K562 (cell line): ENCODE measurements around the gene MMP24. TPM values are rescaled to one million over a fixed set of nuclear protein-coding genes. Genes with fewer than 3 reads are reported as not detected.

Experiments used
- ATAC-seq: fragments of 200-7000 bp; cut with Tn5 transposase; 3 replicates; pipeline ENCODE4 v1.9.1; 2020; ENCODE audit warnings: moderate library complexity
- BruUV-seq: library from RNA; stranded (reverse); fragments of 400-500 nt; replicated peaks from 2 replicates; lab custom pipeline; 2021; lab: Mats Ljungman, UMichigan
- CTCF ChIA-PET: fragments of 300-600 bp; formaldehyde crosslinking; extraction: SDS; loops from one replicate; lab custom pipeline; 2021; ENCODE audit warnings: low intra/inter-chr PET ratio; lab: Yijun Ruan, JAX
- POLR2A ChIA-PET: fragments of 300-600, 350-650 bp; sonication (Branson Sonifier 250); formaldehyde crosslinking; extraction: SDS; loops from one replicate; lab custom pipeline; 2021; ENCODE audit warnings: antibody characterized with exemption, inconsistent platforms; lab: Yijun Ruan, JAX
- DNase-seq, 4 experiments: peaks; one replicate each; pipeline versions ENCODE4 v3.0.0 to v3.0.0-alpha.2; 2011 to 2018; ENCODE audit warnings: low spot score in 3 of 4, mixed read lengths in 3 of 4; ENCODE audit errors: extremely low read depth in 1 of 4
- FAIRE-seq: peaks from 2 replicates; lab custom pipeline; 2011; peaks lifted over from hg19 to GRCh38; lab: Jason Lieb, UNC
- H2AFZ ChIP-seq: 2 replicates; pipeline ENCODE4 v1.6.0; 2011; ENCODE audit warnings: low read depth, low read length, control low read depth, inconsistent platforms
- H3K27ac ChIP-seq: fragments of 200-600 bp; 3 replicates; pipeline ENCODE4 v1.8.0; 2011; ENCODE audit warnings: low read depth, mild to moderate bottlenecking, control low read depth, inconsistent platforms, low read length, moderate library complexity, mixed read lengths; ENCODE audit errors: extremely low read depth
- H3K27me3 ChIP-seq, 2 experiments: fragments of 300-600 bp in 1 of 2; 2 replicates in 1 of 2; 3 replicates in 1 of 2; pipeline versions ENCODE4 v1.6.0 to v1.8.0; 2011; ENCODE audit warnings: inconsistent platforms in 2 of 2, low read length in 2 of 2, mild to moderate bottlenecking in 1 of 2, mixed read lengths in 1 of 2, moderate library complexity in 1 of 2; ENCODE audit not compliant: control insufficient read depth in 2 of 2, insufficient read depth in 2 of 2
- H3K36me3 ChIP-seq: fragments of 300-600 bp; 3 replicates; pipeline ENCODE4 v1.8.0; 2011; ENCODE audit warnings: mild to moderate bottlenecking, low read length, inconsistent platforms; ENCODE audit not compliant: control insufficient read depth, insufficient read depth
- H3K4me1 ChIP-seq, 2 experiments: fragments of 200-600 bp in 1 of 2; replicated peaks in 1 of 2; 2 replicates in 1 of 2; 3 replicates in 1 of 2; pipeline versions ENCODE4 v1.5.1 to v1.8.0; 2011; ENCODE audit warnings: inconsistent platforms in 2 of 2, low read length in 2 of 2, mild to moderate bottlenecking in 1 of 2, mixed read lengths in 1 of 2, moderate library complexity in 1 of 2; ENCODE audit not compliant: control insufficient read depth in 2 of 2, insufficient read depth in 2 of 2
- H3K4me2 ChIP-seq: 2 replicates; pipeline ENCODE4 v1.6.1; 2011; ENCODE audit warnings: low read length, control low read depth, inconsistent platforms, mixed read lengths; ENCODE audit not compliant: insufficient read depth
- H3K4me3 ChIP-seq: fragments of 200-600 bp; sonication (generic), shearing (Covaris generic); 2 replicates; pipeline ENCODE4 v1.5.1; 2016; ENCODE audit warnings: control low read depth, inconsistent platforms
- H3K79me2 ChIP-seq: fragments of 200-600 bp; 3 replicates; pipeline ENCODE4 v1.8.0; 2011; ENCODE audit warnings: low read length, inconsistent platforms; ENCODE audit not compliant: control insufficient read depth, insufficient read depth
- H3K9ac ChIP-seq, 2 experiments: 2 replicates each; pipeline versions ENCODE4 v1.6.0 to v1.6.1; 2011; ENCODE audit warnings: low read depth in 2 of 2, low read length in 2 of 2, control low read depth in 1 of 2, inconsistent platforms in 1 of 2, mild to moderate bottlenecking in 1 of 2, mixed read lengths in 1 of 2; ENCODE audit not compliant: insufficient read depth in 1 of 2
- H3K9me1 ChIP-seq: one replicate; pipeline ENCODE4 v1.6.0; 2011; ENCODE audit warnings: inconsistent platforms, mild to moderate bottlenecking, low read length, moderate library complexity; ENCODE audit not compliant: control insufficient read depth, insufficient read depth
- H3K9me3 ChIP-seq: replicated peaks from 2 replicates; pipeline ENCODE4 v1.5.1; 2011; ENCODE audit warnings: low read depth, low read length, inconsistent platforms; ENCODE audit not compliant: control insufficient read depth, insufficient read depth
- H4K20me1 ChIP-seq: replicated peaks from 2 replicates; pipeline ENCODE4 v1.6.1; 2011; ENCODE audit warnings: low read length, inconsistent platforms, mixed read lengths; ENCODE audit not compliant: control insufficient read depth, insufficient read depth
- ARID2 ChIP-seq: fragments of 450-650 bp; IDR thresholded peaks from 2 replicates; pipeline ENCODE4 v1.6.1; 2017; ENCODE audit warnings: antibody characterized with exemption, mild to moderate bottlenecking
- ATF4 ChIP-seq: fragments of 450-650 bp; formaldehyde crosslinking; IDR thresholded peaks from 2 replicates; pipeline ENCODE4 v1.4.0; 2022; ENCODE audit warnings: mild to moderate bottlenecking, moderate library complexity
- ATF6 ChIP-seq: sonication (generic); formaldehyde crosslinking; IDR thresholded peaks from 2 replicates; pipeline ENCODE4 v1.4.0; 2020; ENCODE audit warnings: mild to moderate bottlenecking, missing genetic modification reagents
- BRCA1 ChIP-seq, 2 experiments: fragments of 450-650 bp in 1 of 2; sonication (generic) in 1 of 2; formaldehyde crosslinking in 1 of 2; IDR thresholded peaks; 2 replicates each; pipeline versions ENCODE4 v1.5.0 to v1.6.1; 2017 to 2020; ENCODE audit warnings: mild to moderate bottlenecking in 1 of 2, missing genetic modification reagents in 1 of 2
- CBX1 ChIP-seq: sonication (generic); IDR thresholded peaks from 2 replicates; pipeline ENCODE4 v1.6.1; 2016; ENCODE audit warnings: antibody characterized with exemption, low read depth, mild to moderate bottlenecking
- E2F3 ChIP-seq: fragments of 250-450 bp; sonication (Bioruptor Pico); IDR thresholded peaks from 2 replicates; pipeline ENCODE4 v1.4.0; 2020; ENCODE audit warnings: mild to moderate bottlenecking
- FOXA1 ChIP-seq: fragments of 450-650 bp; IDR thresholded peaks from 2 replicates; pipeline ENCODE4 v1.6.1; 2016; ENCODE audit warnings: mild to moderate bottlenecking, borderline replicate concordance
- FOXM1 ChIP-seq, 2 experiments: fragments of 450-650 bp in 1 of 2; sonication (generic) in 1 of 2; formaldehyde crosslinking in 1 of 2; IDR thresholded peaks; 2 replicates each; pipeline versions ENCODE4 v1.6.1 to v1.9.0; 2017 to 2022; ENCODE audit warnings: low read depth in 2 of 2, mild to moderate bottlenecking in 2 of 2, missing genetic modification reagents in 1 of 2, moderate library complexity in 1 of 2
- NFATC3 ChIP-seq: fragments of 450-650 bp; IDR thresholded peaks from 2 replicates; pipeline ENCODE4 v1.6.1; 2017; ENCODE audit warnings: mild to moderate bottlenecking
- PKNOX1 ChIP-seq: fragments of 450-650 bp; IDR thresholded peaks from 2 replicates; pipeline ENCODE4 v1.6.1; 2016
- PTTG1 ChIP-seq: fragments of 450-650 bp; IDR thresholded peaks from 2 replicates; pipeline ENCODE4 v1.6.1; 2016; ENCODE audit warnings: low read depth, mild to moderate bottlenecking, missing genetic modification characterization, missing compliant biosample characterization
- RAD21 ChIP-seq, 2 experiments: fragments of 250-450 bp in 1 of 2; fragments of 450-650 bp in 1 of 2; sonication (Bioruptor Pico) in 1 of 2; formaldehyde crosslinking in 1 of 2; IDR thresholded peaks in 1 of 2; conservative IDR thresholded peaks in 1 of 2; 2 replicates each; pipeline versions ENCODE4 v1.4.0 to v1.8.0; 2020 to 2022; ENCODE audit warnings: mild to moderate bottlenecking in 2 of 2, moderate library complexity in 1 of 2
- SFPQ ChIP-seq: fragments of 200-400 bp; formaldehyde crosslinking; IDR thresholded peaks from 2 replicates; pipeline ENCODE4 v1.6.1; 2017; ENCODE audit warnings: mild to moderate bottlenecking, low read depth, low read length, moderate library complexity
- WGBS: fragments of 100-300 bp; shearing (Covaris generic); methylation state at CpG from one replicate; pipeline ENCODE4 v1.1.6; 2016; ENCODE audit warnings: low coverage, mixed read lengths; ENCODE audit not compliant: insufficient coverage; ENCODE audit errors: missing lambda C conversion rate; 5-methylcytosine and 5-hydroxymethylcytosine counted together
- in situ Hi-C: fragments of 300-500 bp; cut with MboI; formaldehyde crosslinking; loops from 4 replicates; pipeline ENCODE4 v1.15.0; 2018; ENCODE audit warnings: inconsistent platforms, mixed read lengths
- intact Hi-C: fragments of 100-400 bp; cut with micrococcal nuclease; formaldehyde crosslinking; loops from 2 replicates; pipeline ENCODE4 v1.14.2; 2022
- polyA plus RNA-seq, 8 experiments: library from polyadenylated mRNA; depleted of rRNA in 4 of 8; stranded (reverse) in 5 of 8; unstranded in 3 of 8; fragments of >200 nt; fragmentation: Nextera tagmentation in 2 of 8; fragmentation: Illumina TruSeq in 1 of 8; extraction: Ambion mirVana in 2 of 8; extraction: Trizol in 1 of 8; gene quantifications; 2 replicates each; pipeline versions ENCODE4 v1.2.1 to v1.2.3, GENCODE V29; 2011 to 2014; ENCODE audit warnings: inconsistent platforms in 1 of 8, missing spikeins in 1 of 8
- total RNA-seq, 7 experiments: library from RNA; depleted of rRNA in 6 of 7; stranded (reverse); fragments of >200 nt in 6 of 7; fragmentation: Illumina TruSeq in 2 of 7; extraction: Trizol in 2 of 7; gene quantifications; 2 replicates each; pipeline versions ENCODE4 v1.2.1 to v1.2.3, GENCODE V29; 2011 to 2021; ENCODE audit warnings: low replicate concordance in 1 of 7

Gene MMP24
- total and polyA plus RNA-seq, 9 of the 15 experiments (the other 6 are each of a cell fraction or from before 2014, with no cell fraction given), result 0.03 to 0.07 (median 0.03) TPM; not detected in 6

GRCh38 chr20:35303735-35304491 is 77.4 kb downstream of the MMP24 start:
- POLR2A ChIA-PET, result interaction anchor here (0.6 to 1.8 kb wide), 7 partner anchors 11 to 534 kb away, joined by 3 to 6 read pairs (median 4); no protein-coding TSS in a partner anchor
- Histone ChIP-seq H4K20me1 (no peaks in the 10 kb centered on the region), H3K27ac (no peak overlapping the region), H3K36me3 (peaks cover 21% of the 10 kb centered on the region; the same call in 1 of the 3 replicates), H3K79me2 (no peaks in the 10 kb centered on the region), H3K4me2 (no peak overlapping the region; the same call in 1 of the 2 replicates), H3K4me1 (peaks cover 17 to 18% of the 10 kb centered on the region in 2 experiments; a peak in 4 of 5 replicates), H2AFZ (peak overlapping the region; percentile 71), H3K9ac (peak overlapping the region in 1 of 2 experiments; percentile 38; a peak in 1 of 4 replicates), H3K9me3 (no peaks in the 10 kb centered on the region), H3K9me1 (peaks cover 3% of the 10 kb centered on the region), H3K27me3 (no peaks in the 10 kb centered on the region), H3K4me3 (no peak overlapping the region)
- no TSS peak for BruUV-seq
- FAIRE-seq, result peak; percentile 88
- CTCF ChIA-PET, result interaction anchor here (0.6 to 2.2 kb wide), 8 partner anchors 25 to 469 kb away, joined by 3 to 12 read pairs (median 3); no protein-coding TSS in a partner anchor
- intact Hi-C loops (loop anchor here (1.0 kb wide), 1 partner anchor 25 kb away; no protein-coding TSS in a partner anchor), in situ Hi-C loops (loop anchor here (25.0 kb wide), 1 partner anchor 133 kb away; the partner anchor contains the start of gene GDF5)
- peak; percentile 87 to 91 (median 90) for DNase-seq
- peak; percentile 95 for ATAC-seq
- 25% methylated on average over 18 of the region's 18 CpGs for whole genome bisulfite sequencing
- TF ChIP-seq ATF6 (CRISPR knock-in tag), result no peak
- peak; percentile 83 to 91 for TF ChIP-seq RAD21 (CRISPR knock-in tag; conservative IDR thresholded peaks at IDR 0.05 in 1 of 2, IDR thresholded peaks at IDR 0.05 in 1 of 2)
- no peak for TF ChIP-seq BRCA1 (IDR thresholded peaks at IDR 0.05)
- no peak for TF ChIP-seq BRCA1 (CRISPR knock-in tag; IDR thresholded peaks at IDR 0.05)
- no peak for TF ChIP-seq ATF4 (CRISPR knock-in tag)
- TF ChIP-seq PKNOX1, result peak; percentile 61
- TF ChIP-seq FOXM1 (IDR thresholded peaks at IDR 0.05; ENCODE audit: low read depth), result no peak
- no peak for TF ChIP-seq FOXM1 (CRISPR knock-in tag; IDR thresholded peaks at IDR 0.05; ENCODE audit: low read depth)
- TF ChIP-seq CBX1, result no peak
- TF ChIP-seq E2F3, result no peak
- TF ChIP-seq FOXA1, result no peak
- no peak for TF ChIP-seq SFPQ
- no peak for TF ChIP-seq PTTG1
- peak; percentile 57 for TF ChIP-seq ARID2
- no peak for TF ChIP-seq NFATC3
